ENCODE data around the gene RAP2B. TPM values are rescaled to one million over a fixed set of nuclear protein-coding genes. Genes with fewer than 3 reads are reported as not detected.

Gene RAP2B
- total RNA-seq, 1 donor: 20.3 TPM

DNA sequence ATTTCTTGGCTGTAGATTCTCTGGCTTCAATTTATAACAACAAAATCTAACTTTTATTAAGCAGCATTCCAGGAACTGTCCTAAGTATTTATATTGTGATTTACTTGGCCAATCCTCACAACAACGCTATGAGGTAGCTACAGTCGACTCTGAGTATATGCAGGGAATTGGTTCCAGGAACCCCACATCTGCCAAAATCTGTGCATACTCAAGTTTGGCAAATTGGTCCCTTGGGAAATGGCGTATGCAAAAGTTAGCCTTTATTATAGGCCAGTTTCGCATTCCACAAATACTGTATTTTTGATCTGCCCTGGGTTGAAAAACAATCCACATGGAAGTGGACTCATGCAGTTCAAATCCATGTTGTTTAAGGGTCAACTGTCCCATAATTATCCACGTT lies 53.9 kb downstream of the RAP2B start:
- Histone ChIP-seq H3K36me3 (ENCODE audit: insufficient read depth, low read length) (no peaks in the 10 kb centered on the region), H3K9me3 (ENCODE audit: low read depth, low read length) (no peaks in the 10 kb centered on the region), H3K79me2 (ENCODE audit: insufficient read depth, low read length) (no peaks in the 10 kb centered on the region), H3K4me1 (ENCODE audit: insufficient read depth, low read length) (peaks cover 14% of the 10 kb centered on the region), H3K4me3 (ENCODE audit: insufficient read depth, low read length) (no peak overlapping the region), H3K27ac (ENCODE audit: low read depth, low read length) (no peak overlapping the region), H4K20me1 (ENCODE audit: insufficient read depth, low read length) (no peaks in the 10 kb centered on the region), H3K27me3 (ENCODE audit: insufficient read depth, low read length) (no peaks in the 10 kb centered on the region), H3K4me2 (ENCODE audit: insufficient read depth, low read length) (peak overlapping the region; percentile 33), H2AFZ (ENCODE audit: low read length) (peak overlapping the region; percentile 18)
- DNase-seq (ENCODE audit: insufficient read length, low spot score, missing footprints): peak; percentile 47
- no peak for TF ChIP-seq CTCF (IDR thresholded peaks at IDR 0.05; ENCODE audit: extremely low read depth, low read depth, low read length)

- TF ChIP-seq CTCF (IDR thresholded peaks at IDR 0.05; ENCODE audit: extremely low read depth, low read depth, low read length): no peak
- H3K27ac ChIP-seq (ENCODE audit: low read depth, low read length): no peak overlapping the region
- no peak overlapping the region for H3K4me3 ChIP-seq (ENCODE audit: insufficient read depth, low read length)
- H3K9me3 ChIP-seq (ENCODE audit: low read depth, low read length): no peaks in the 10 kb centered on the region
- no peaks in the 10 kb centered on the region for H3K36me3 ChIP-seq (ENCODE audit: insufficient read depth, low read length)
- H3K79me2 ChIP-seq (ENCODE audit: insufficient read depth, low read length): no peaks in the 10 kb centered on the region
- H3K4me2 ChIP-seq (ENCODE audit: insufficient read depth, low read length): no peak overlapping the region
- H3K4me1 ChIP-seq (ENCODE audit: insufficient read depth, low read length): peaks cover 23% of the 10 kb centered on the region
- H2AFZ ChIP-seq (ENCODE audit: low read length): no peak overlapping the region
- no peaks in the 10 kb centered on the region for H3K27me3 ChIP-seq (ENCODE audit: insufficient read depth, low read length)
- no peaks in the 10 kb centered on the region for H4K20me1 ChIP-seq (ENCODE audit: insufficient read depth, low read length)
- no peak for DNase-seq (ENCODE audit: insufficient read length, low spot score, missing footprints)
Measured at GRCh38 chr3:153216928-153217327, 54.9 kb downstream of the RAP2B start.

DNA sequence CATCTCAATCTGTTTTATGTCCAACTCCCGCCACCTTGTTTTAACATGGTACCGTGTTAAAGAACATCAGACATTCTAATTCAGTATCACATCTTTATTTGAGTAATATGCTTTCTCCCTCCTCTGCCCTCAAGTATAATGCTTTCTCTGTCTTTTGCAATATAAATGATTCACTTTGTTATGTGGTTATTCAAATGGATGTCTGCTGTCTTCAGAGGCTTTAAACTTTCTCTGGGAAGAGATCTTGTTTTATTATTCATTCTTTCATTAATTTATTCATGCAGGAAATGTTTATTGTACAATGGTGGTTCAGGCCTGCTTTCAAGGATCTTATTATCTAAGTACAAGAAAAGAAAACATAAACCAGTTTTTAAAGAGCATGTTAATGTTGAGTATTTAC lies 57.1 kb downstream of the RAP2B start:
- Histone ChIP-seq H3K4me3 (ENCODE audit: insufficient read depth, low read length) (no peak overlapping the region), H3K27me3 (ENCODE audit: insufficient read depth, low read length) (no peaks in the 10 kb centered on the region), H3K79me2 (ENCODE audit: insufficient read depth, low read length) (no peaks in the 10 kb centered on the region), H3K36me3 (ENCODE audit: insufficient read depth, low read length) (no peaks in the 10 kb centered on the region), H3K27ac (ENCODE audit: low read depth, low read length) (no peak overlapping the region), H2AFZ (ENCODE audit: low read length) (no peak overlapping the region), H3K4me1 (ENCODE audit: insufficient read depth, low read length) (peaks cover 30% of the 10 kb centered on the region), H3K9me3 (ENCODE audit: low read depth, low read length) (no peaks in the 10 kb centered on the region), H3K4me2 (ENCODE audit: insufficient read depth, low read length) (no peak overlapping the region), H4K20me1 (ENCODE audit: insufficient read depth, low read length) (no peaks in the 10 kb centered on the region)
- no peak for TF ChIP-seq CTCF (IDR thresholded peaks at IDR 0.05; ENCODE audit: extremely low read depth, low read depth, low read length)
- peak; percentile 45 for DNase-seq (ENCODE audit: insufficient read length, low spot score, missing footprints)

All from osteoblast (primary cell).